HL-60 (cell line): Measurements from ENCODE around the gene SORL1.

ENCODE experiments used
- DNase-seq, 2 experiments: peaks; one replicate each; pipeline ENCODE4 v3.0.0-alpha.2; 2010 to 2020; ENCODE audit warnings: low read depth in 1 of 2, low spot score in 1 of 2
- H3K27ac ChIP-seq: fragments of 250-450 bp; sonication (Bioruptor Pico); replicated peaks from 2 replicates; pipeline ENCODE4 v1.5.1; 2020; ENCODE audit warnings: mild to moderate bottlenecking, moderate library complexity
- H3K27me3 ChIP-seq: fragments of 250-450 bp; sonication (Bioruptor Pico); 2 replicates; pipeline ENCODE4 v1.5.1; 2021; ENCODE audit warnings: mild to moderate bottlenecking, moderate library complexity; ENCODE audit not compliant: insufficient read depth, poor library complexity, severe bottlenecking
- H3K4me3 ChIP-seq: replicated peaks from 2 replicates; pipeline ENCODE4 v1.5.1; 2011; ENCODE audit warnings: mild to moderate bottlenecking, control low read depth, low read length; ENCODE audit not compliant: insufficient read depth
- GABPA ChIP-seq: IDR thresholded peaks from 2 replicates; pipeline ENCODE4 v1.6.1; 2012; ENCODE audit warnings: low read depth
- POLR2AphosphoS5 ChIP-seq: IDR thresholded peaks from 2 replicates; pipeline ENCODE4 v1.6.1; 2012; ENCODE audit warnings: low read depth
- SPI1 ChIP-seq: IDR thresholded peaks from 2 replicates; pipeline ENCODE4 v1.6.1; 2012; ENCODE audit warnings: low read depth, mild to moderate bottlenecking, borderline replicate concordance
- TF ChIP-seq, protein P1 (sequence below): IDR thresholded peaks from one replicate; pipeline ENCODE4 v1.5.1; 2011; ENCODE audit warnings: low read length, control low read depth, inconsistent platforms; ENCODE audit not compliant: insufficient read depth
- TF ChIP-seq, protein P2 (sequence below): IDR thresholded peaks from 2 replicates; pipeline ENCODE4 v1.6.1; 2012; ENCODE audit warnings: low read depth; ENCODE audit not compliant: insufficient replicate concordance

SORL1 gene

DNA sequence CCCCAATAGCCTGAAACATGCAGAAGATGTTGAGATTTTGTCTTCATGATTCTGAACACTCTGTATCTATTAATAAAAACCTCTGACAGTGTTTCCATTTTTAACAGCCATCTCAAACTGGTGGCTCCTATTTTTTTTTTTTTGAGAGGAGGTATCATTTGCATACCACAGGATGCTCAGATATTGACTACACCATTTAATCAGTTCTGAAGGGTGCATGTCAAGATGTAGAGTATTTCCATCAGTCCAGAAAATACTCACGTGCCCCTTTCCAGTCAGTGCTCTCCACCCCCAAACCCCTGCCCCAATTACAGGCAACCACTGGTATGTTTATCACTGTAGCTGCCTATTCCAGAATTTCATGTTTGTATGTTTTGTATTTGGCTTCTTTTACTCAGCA is 85.9 kb downstream of the SORL1 start:
- H3K4me3 ChIP-seq = no peak overlapping the region
- DNase-seq = no peak
- H3K27ac ChIP-seq = no peak overlapping the region
- no peaks in the 10 kb centered on the region for H3K27me3 ChIP-seq
- TF ChIP-seq SPI1 = no peak
- no peak for TF ChIP-seq GABPA
- TF ChIP-seq, protein P1, sequence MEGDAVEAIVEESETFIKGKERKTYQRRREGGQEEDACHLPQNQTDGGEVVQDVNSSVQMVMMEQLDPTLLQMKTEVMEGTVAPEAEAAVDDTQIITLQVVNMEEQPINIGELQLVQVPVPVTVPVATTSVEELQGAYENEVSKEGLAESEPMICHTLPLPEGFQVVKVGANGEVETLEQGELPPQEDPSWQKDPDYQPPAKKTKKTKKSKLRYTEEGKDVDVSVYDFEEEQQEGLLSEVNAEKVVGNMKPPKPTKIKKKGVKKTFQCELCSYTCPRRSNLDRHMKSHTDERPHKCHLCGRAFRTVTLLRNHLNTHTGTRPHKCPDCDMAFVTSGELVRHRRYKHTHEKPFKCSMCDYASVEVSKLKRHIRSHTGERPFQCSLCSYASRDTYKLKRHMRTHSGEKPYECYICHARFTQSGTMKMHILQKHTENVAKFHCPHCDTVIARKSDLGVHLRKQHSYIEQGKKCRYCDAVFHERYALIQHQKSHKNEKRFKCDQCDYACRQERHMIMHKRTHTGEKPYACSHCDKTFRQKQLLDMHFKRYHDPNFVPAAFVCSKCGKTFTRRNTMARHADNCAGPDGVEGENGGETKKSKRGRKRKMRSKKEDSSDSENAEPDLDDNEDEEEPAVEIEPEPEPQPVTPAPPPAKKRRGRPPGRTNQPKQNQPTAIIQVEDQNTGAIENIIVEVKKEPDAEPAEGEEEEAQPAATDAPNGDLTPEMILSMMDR = no peak

DNA sequence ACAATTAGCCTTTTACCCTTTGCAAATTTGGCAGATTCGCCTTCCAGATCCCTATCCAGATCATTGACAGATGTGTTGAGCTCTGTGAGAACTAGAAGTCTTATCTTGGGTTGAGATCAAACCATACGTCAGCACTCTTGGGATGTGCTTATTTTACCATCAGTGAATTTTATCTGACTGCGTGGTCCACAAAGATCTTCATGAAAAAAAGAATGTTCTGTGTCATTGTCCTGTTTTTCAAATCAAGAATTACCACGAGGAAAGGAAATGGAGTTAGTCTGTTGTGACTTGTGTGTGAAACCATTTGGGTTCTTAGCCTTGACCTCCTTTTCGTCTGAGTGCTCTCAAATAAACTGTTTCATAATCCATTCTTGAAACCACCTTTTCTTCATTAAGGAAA is 86.9 kb downstream of the SORL1 start:
- Histone ChIP-seq H3K27me3 (no peaks in the 10 kb centered on the region), H3K4me3 (no peak overlapping the region), H3K27ac (no peak overlapping the region)
- DNase-seq = no peak
- TF ChIP-seq POLR2AphosphoS5 = no peak
- TF ChIP-seq, protein P2, sequence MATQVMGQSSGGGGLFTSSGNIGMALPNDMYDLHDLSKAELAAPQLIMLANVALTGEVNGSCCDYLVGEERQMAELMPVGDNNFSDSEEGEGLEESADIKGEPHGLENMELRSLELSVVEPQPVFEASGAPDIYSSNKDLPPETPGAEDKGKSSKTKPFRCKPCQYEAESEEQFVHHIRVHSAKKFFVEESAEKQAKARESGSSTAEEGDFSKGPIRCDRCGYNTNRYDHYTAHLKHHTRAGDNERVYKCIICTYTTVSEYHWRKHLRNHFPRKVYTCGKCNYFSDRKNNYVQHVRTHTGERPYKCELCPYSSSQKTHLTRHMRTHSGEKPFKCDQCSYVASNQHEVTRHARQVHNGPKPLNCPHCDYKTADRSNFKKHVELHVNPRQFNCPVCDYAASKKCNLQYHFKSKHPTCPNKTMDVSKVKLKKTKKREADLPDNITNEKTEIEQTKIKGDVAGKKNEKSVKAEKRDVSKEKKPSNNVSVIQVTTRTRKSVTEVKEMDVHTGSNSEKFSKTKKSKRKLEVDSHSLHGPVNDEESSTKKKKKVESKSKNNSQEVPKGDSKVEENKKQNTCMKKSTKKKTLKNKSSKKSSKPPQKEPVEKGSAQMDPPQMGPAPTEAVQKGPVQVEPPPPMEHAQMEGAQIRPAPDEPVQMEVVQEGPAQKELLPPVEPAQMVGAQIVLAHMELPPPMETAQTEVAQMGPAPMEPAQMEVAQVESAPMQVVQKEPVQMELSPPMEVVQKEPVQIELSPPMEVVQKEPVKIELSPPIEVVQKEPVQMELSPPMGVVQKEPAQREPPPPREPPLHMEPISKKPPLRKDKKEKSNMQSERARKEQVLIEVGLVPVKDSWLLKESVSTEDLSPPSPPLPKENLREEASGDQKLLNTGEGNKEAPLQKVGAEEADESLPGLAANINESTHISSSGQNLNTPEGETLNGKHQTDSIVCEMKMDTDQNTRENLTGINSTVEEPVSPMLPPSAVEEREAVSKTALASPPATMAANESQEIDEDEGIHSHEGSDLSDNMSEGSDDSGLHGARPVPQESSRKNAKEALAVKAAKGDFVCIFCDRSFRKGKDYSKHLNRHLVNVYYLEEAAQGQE = no peak
- no peak for TF ChIP-seq GABPA
- TF ChIP-seq SPI1 = no peak
- TF ChIP-seq, protein P1 = no peak

DNA sequence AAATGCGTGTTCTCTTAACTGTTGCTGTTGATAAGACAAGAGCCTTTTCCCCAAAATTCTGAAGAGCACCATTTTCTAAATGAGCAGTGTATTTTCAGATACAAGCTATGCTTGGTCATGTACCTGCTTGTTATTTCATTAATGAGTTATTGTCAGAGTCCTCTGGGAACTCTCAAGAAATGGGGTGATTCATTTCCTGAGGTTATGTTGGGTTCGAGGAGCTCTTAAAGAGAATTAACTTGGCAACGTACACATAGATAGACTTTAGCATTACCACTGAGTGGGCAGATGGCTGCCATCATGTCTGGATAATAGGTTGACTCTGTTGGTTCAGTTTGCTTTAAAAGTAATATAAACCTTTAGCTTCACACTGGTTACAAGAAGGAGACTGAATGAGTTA is 88.5 kb downstream of the SORL1 start:
- Histone ChIP-seq H3K4me3 (no peak overlapping the region), H3K27me3 (no peaks in the 10 kb centered on the region), H3K27ac (no peak overlapping the region)
- TF ChIP-seq, protein P1 = no peak
- TF ChIP-seq, protein P2 = no peak
- TF ChIP-seq POLR2AphosphoS5 (no peak), GABPA (no peak), SPI1 (no peak)
- no peak for DNase-seq

DNA sequence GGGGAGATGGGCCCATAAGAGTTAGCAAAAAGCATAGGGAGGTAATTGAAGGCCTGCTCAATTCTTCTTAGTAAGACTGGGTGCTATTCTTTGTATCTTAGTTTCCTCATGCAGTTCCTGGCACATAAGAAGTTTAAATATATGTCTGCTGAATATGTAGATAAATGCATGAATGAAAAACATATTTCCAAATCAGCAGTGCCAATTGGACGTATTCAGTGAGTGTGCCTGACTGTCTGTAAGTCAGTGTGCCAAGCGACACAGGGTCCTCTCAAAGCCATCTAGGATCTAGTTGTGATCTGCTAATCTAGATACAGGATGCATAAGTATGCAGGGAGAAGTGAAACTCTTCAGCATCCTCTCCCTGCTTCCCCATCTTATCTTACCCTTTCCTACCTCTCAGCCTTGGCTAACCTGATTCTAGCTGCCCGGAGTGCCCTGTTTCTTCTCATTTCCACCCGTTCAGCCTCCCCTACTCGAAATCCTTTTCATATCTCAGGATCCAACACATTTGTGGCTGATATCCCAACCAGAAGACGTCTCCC is 91.8 kb downstream of the SORL1 start:
- TF ChIP-seq POLR2AphosphoS5 = no peak
- TF ChIP-seq GABPA = no peak
- TF ChIP-seq SPI1 = no peak
- TF ChIP-seq, protein P2 = no peak
- DNase-seq = no peak
- Histone ChIP-seq H3K27ac (no peak overlapping the region), H3K27me3 (no peaks in the 10 kb centered on the region), H3K4me3 (no peak overlapping the region)
